Lower lobe of right lung (tissue), 2 donors: ENCODE data around the gene ADGRB2. TPM values are rescaled to one million over a fixed set of nuclear protein-coding genes. Genes with fewer than 3 reads are reported as not detected.

Experiments
- ATAC-seq, 2 donors: fragments of 200-7000 bp; cut with Tn5 transposase; one replicate each; pipeline ENCODE4 v1.9.1; 2020 to 2022; ENCODE audit warnings: mild to moderate bottlenecking in 2 of 2, moderate library complexity in 2 of 2
- DNase-seq: peaks from one replicate; pipeline ENCODE4 v3.0.0-alpha.2; 2020
- H3K27ac ChIP-seq: fragments of 200-600 bp; one replicate; pipeline ENCODE4 v1.8.0; 2022
- H3K27me3 ChIP-seq: fragments of 200-600 bp; one replicate; pipeline ENCODE4 v1.8.0; 2022; ENCODE audit warnings: low read depth
- H3K36me3 ChIP-seq: fragments of 200-600 bp; one replicate; pipeline ENCODE4 v1.8.0; 2022; ENCODE audit warnings: mild to moderate bottlenecking
- H3K4me1 ChIP-seq: fragments of 200-600 bp; one replicate; pipeline ENCODE4 v1.8.0; 2022
- H3K4me3 ChIP-seq: fragments of 200-600 bp; one replicate; pipeline ENCODE4 v1.8.0; 2022; ENCODE audit warnings: mild to moderate bottlenecking
- H3K9me3 ChIP-seq: fragments of 200-600 bp; one replicate; pipeline ENCODE4 v1.8.0; 2022
- intact Hi-C: fragments of 100-400 bp; cut with DNase I; formaldehyde crosslinking; loops from one replicate; pipeline ENCODE4 v1.11.0; 2022
- total RNA-seq: library from RNA; stranded (reverse); fragmentation: NEBNext Ultra II Directional; extraction: Animal tissue kit (Norgen Biotek cat#: 25700); gene quantifications from one replicate; pipeline ENCODE4 v1.2.1, GENCODE V29; 2021
- TF ChIP-seq, protein P1 (sequence below): fragments of 200-600 bp; IDR thresholded peaks from one replicate; pipeline ENCODE4 v1.8.0; 2022; ENCODE audit warnings: antibody characterized with exemption, mild to moderate bottlenecking
- donor health status: DM: no; HTN: yes; CAD: no; lungs with severe emphysema.

The ADGRB2 gene
- total RNA-seq, 1 donor from 2014 or later = 1.1 TPM

DNA sequence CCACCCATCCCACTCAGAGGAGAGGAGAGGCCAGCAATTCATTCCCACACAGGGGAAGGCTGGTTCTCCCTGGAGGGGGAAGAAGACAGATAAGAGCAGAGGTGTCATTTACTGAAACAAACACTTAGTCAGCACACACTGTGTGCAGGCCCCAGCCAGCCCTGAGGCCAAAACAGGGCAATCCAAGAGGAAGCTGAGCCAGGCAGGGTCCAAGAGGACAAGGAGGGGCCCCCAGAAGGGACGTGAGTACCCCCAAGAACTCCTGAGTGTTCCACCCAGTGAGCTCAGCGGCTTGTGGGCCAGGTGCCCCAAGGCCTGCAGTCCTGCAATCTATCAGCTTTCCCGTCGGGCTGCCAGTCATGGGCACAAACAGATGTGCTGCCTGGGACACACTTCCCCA lies 15.8 kb downstream of the ADGRB2 start:
- Histone ChIP-seq H3K4me3 (no peak overlapping the region), H3K36me3 (no peaks in the 10 kb centered on the region), H3K9me3 (no peaks in the 10 kb centered on the region), H3K27me3 (peaks cover 4% of the 10 kb centered on the region), H3K4me1 (no peaks in the 10 kb centered on the region), H3K27ac (no peak overlapping the region)
- TF ChIP-seq, protein P1, sequence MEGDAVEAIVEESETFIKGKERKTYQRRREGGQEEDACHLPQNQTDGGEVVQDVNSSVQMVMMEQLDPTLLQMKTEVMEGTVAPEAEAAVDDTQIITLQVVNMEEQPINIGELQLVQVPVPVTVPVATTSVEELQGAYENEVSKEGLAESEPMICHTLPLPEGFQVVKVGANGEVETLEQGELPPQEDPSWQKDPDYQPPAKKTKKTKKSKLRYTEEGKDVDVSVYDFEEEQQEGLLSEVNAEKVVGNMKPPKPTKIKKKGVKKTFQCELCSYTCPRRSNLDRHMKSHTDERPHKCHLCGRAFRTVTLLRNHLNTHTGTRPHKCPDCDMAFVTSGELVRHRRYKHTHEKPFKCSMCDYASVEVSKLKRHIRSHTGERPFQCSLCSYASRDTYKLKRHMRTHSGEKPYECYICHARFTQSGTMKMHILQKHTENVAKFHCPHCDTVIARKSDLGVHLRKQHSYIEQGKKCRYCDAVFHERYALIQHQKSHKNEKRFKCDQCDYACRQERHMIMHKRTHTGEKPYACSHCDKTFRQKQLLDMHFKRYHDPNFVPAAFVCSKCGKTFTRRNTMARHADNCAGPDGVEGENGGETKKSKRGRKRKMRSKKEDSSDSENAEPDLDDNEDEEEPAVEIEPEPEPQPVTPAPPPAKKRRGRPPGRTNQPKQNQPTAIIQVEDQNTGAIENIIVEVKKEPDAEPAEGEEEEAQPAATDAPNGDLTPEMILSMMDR = no peak
- intact Hi-C loops = no loop called here
- ATAC-seq = no peak
- no peak for DNase-seq

DNA sequence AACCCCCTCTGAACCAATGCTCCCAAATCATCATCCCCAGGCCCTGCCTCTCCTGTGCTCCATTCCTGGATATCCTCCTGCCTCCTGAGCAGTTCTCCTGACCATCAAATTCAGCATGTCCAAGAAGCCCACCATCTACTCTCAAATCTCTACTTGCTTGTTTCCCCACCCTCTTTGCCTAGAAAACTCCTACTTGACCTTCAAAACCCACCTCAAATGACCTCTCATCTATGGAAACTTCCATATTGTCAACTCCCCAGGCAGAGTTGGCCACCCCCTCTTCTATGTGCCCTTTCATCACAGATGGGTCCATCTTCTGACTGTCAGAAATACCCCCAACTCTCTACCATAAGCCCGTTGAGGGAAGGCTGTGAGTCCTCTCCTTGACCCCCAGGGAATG lies 16.8 kb downstream of the ADGRB2 start:
- intact Hi-C loops = no loop called here
- Histone ChIP-seq H3K9me3 (no peaks in the 10 kb centered on the region), H3K27me3 (peaks cover 4% of the 10 kb centered on the region), H3K36me3 (no peaks in the 10 kb centered on the region), H3K4me3 (no peak overlapping the region), H3K4me1 (no peaks in the 10 kb centered on the region), H3K27ac (no peak overlapping the region)
- DNase-seq (no peak), ATAC-seq (no peak)
- TF ChIP-seq, protein P1 = no peak

DNA sequence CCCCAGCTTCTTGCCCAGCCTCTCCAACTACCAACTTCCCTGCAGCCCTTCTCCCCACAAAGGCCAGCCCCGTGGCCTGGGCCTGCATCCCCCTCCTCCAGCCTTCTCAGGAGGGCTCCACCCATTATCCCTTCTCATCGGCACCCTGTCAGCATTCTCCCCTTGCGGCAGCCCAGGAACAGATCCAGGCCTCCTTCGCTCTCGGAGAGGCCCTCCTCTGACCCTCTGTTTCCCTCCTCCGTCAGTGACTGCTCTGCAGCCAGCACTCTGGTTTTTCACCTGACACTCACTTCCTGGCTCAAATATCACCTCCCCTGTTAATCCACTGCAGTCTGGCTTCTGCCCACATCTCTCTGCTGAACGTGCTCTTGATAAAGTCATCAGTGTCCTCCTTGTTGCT lies 17.5 kb downstream of the ADGRB2 start:
- H3K4me1 ChIP-seq = no peaks in the 10 kb centered on the region

DNA sequence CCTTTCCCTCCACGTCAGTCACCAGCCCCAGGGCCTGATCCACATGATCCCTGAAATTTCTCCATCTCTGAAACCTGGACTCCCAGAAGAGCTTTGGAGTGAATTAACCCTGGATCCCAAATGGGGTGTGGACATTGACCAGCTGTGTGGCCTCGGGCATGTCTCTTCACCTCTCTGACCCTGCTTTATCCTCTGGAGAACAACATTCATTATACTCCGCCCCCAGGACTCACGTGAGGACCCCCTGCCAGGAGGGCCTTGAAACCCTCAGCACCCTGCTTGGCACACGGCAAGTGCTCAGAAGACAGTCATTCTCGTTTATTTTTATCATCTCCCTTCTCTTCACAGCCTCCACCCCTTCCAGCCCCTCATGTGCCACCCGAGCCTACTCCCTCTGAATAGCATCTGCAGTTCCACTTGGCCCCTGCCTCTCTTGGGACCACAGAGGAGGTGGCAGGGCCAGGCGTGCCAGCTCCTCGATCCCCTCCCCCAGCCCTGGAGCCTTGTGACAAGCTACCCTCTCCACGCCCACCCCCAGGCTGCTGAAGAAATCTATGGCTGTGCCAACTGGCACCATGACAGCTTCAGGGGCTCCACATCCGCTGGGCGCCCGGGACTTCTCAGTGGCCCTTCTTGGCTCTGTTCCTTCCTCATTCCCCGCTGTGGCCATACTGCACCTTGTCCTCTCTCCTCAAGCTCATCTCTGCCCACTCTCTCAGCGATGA lies 18.0 kb downstream of the ADGRB2 start:
- TF ChIP-seq, protein P1 = no peak
- Histone ChIP-seq H3K27me3 (peaks cover 4% of the 10 kb centered on the region), H3K4me1 (no peaks in the 10 kb centered on the region), H3K27ac (no peak overlapping the region), H3K9me3 (no peaks in the 10 kb centered on the region), H3K4me3 (no peak overlapping the region), H3K36me3 (no peaks in the 10 kb centered on the region)
- intact Hi-C loops = no loop called here
- ATAC-seq (no peak), DNase-seq (no peak)

More for the DNA sequence above, 17.5 kb downstream of the ADGRB2 start:
- TF ChIP-seq, protein P1 = no peak
- intact Hi-C loops = no loop called here
- no peak overlapping the region for H3K27ac ChIP-seq
- no peaks in the 10 kb centered on the region for H3K9me3 ChIP-seq
- H3K4me3 ChIP-seq = no peak overlapping the region
- ATAC-seq = no peak
- DNase-seq = no peak
- peaks cover 4% of the 10 kb centered on the region for H3K27me3 ChIP-seq
- H3K36me3 ChIP-seq = no peaks in the 10 kb centered on the region

DNA sequence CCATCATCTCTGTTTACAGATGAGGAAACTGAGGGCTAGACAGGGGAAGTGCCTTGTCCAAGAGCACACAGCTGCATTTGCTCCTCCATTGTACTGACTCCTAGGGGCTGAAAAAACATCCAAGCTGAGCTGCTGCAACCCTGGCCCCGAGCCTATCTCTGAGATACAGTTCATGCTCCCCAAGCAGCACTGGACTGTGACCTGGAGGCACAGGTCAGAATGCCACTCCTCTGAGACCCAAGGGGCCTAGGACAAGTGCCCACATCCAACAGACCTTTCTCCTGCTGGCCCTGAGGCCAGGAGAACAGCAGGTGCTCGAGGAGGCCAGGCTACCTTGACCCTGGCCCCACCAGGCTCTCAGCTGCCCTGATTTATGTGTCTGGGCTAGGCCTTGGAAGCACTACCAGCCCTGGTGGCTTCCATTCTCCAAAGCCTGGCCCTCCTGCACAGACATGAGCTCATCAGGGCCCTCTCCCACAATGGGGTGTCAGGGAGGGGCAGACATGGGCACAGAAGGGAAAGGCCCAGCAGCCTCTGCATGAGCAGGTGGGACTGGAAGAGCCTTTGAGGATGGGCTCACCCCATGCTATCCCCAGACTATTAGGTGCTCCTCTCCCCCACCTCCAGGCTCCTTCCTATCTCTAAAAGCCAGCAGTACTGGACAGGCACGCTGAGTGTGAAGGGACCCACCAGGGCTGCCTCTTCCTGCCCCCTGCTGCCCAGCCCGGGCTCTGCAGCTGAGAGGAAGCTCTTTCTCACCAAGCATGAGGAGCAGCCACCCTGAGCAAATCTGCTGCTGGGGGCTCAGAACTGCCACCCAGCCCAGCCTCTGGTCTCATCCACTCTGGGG lies 18.8 kb downstream of the ADGRB2 start:
- Histone ChIP-seq H3K27me3 (peaks cover 2% of the 10 kb centered on the region), H3K9me3 (no peaks in the 10 kb centered on the region), H3K27ac (no peak overlapping the region), H3K4me3 (no peak overlapping the region), H3K36me3 (no peaks in the 10 kb centered on the region), H3K4me1 (no peaks in the 10 kb centered on the region)
- peak; percentile 65 to 73 for ATAC-seq
- intact Hi-C loops = no loop called here
- TF ChIP-seq, protein P1 = peak; percentile 58
- no peak for DNase-seq
